Nephron progenitor cell (in vitro differentiated cells): ENCODE measurements around the gene HORMAD1.
"Not testable (repeated sequence)": the region's sequence is repeated elsewhere in the genome, so short reads cannot be mapped to it uniquely, and the experiment has no call there.

Experiments
- DNase-seq: peaks from one replicate; pipeline ENCODE4 v3.0.0; 2021
- H3K27ac Mint-ChIP-seq: 2 replicates; pipeline ENCODE4 v1.8.0; 2021; ENCODE audit warnings: mild to moderate bottlenecking, moderate library complexity, mixed read lengths
- H3K27me3 Mint-ChIP-seq: 2 replicates; pipeline ENCODE4 v1.8.0; 2021; ENCODE audit warnings: mild to moderate bottlenecking, low read depth, mixed read lengths; ENCODE audit not compliant: poor library complexity
- H3K36me3 Mint-ChIP-seq: 2 replicates; pipeline ENCODE4 v1.8.0; 2021; ENCODE audit warnings: low read depth, mixed read lengths
- H3K4me1 Mint-ChIP-seq: 2 replicates; pipeline ENCODE4 v1.8.0; 2021; ENCODE audit warnings: mixed read lengths
- H3K4me3 Mint-ChIP-seq: 2 replicates; pipeline ENCODE4 v1.8.0; 2021; ENCODE audit warnings: mild to moderate bottlenecking, moderate library complexity, mixed read lengths
- H3K9me3 Mint-ChIP-seq: 2 replicates; pipeline ENCODE4 v1.8.0; 2021; ENCODE audit warnings: mild to moderate bottlenecking, moderate library complexity, mixed read lengths
- TF ChIP-seq, protein P1 (sequence below): fragments of 200-600 bp; sonication (generic); IDR thresholded peaks from 2 replicates; pipeline ENCODE4 v1.5.0; 2021; ENCODE audit warnings: antibody characterized with exemption

HORMAD1 gene

DNA sequence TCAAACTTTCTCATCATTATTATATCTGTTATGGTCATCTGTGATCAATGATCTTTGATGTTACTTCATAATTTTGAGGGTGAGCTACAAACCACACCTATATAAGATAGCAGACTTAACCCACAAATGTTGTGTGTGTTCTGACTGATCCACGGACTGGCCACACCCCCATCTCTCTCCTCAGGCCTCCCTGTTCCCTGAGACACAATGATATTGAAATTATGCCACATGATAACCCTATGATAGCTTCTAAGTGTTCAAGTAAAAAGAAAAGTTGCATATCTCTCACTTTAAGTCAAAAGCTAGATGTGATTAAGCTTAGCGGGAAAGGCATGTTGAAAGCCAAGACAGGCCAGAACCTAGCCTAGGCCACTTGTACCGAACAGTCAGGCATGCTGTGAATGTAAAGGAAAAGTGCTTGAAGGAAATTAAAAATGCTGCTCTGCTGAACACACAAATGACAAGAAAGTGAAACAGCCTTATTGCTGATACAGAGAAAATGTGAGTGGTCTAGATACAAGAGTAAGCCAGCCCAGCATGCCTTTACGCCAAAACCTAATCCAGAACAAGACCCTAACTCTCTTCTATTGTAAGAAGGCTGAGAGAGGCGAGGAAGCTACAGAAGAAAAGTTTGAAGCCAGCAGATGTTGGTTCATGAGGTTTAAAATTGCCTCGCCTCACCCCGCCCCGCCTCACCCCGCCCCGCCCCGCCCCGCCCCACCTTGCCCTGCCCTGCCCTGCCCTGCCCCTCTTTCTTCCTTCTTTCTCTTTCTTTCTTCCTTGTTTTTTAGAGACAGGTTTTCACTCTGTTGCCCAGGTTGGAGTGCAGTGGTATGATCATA lies 28.4 kb upstream of the HORMAD1 start:
- H3K9me3 Mint-ChIP-seq: no peaks in the 10 kb centered on the region
- DNase-seq: no peak
- H3K27me3 Mint-ChIP-seq: no peaks in the 10 kb centered on the region
- H3K4me1 Mint-ChIP-seq: peaks cover 7% of the 10 kb centered on the region
- no peaks in the 10 kb centered on the region for H3K36me3 Mint-ChIP-seq
- H3K27ac Mint-ChIP-seq: no peak overlapping the region
- no peak overlapping the region for H3K4me3 Mint-ChIP-seq
- TF ChIP-seq, protein P1, sequence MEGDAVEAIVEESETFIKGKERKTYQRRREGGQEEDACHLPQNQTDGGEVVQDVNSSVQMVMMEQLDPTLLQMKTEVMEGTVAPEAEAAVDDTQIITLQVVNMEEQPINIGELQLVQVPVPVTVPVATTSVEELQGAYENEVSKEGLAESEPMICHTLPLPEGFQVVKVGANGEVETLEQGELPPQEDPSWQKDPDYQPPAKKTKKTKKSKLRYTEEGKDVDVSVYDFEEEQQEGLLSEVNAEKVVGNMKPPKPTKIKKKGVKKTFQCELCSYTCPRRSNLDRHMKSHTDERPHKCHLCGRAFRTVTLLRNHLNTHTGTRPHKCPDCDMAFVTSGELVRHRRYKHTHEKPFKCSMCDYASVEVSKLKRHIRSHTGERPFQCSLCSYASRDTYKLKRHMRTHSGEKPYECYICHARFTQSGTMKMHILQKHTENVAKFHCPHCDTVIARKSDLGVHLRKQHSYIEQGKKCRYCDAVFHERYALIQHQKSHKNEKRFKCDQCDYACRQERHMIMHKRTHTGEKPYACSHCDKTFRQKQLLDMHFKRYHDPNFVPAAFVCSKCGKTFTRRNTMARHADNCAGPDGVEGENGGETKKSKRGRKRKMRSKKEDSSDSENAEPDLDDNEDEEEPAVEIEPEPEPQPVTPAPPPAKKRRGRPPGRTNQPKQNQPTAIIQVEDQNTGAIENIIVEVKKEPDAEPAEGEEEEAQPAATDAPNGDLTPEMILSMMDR: no peak

DNA sequence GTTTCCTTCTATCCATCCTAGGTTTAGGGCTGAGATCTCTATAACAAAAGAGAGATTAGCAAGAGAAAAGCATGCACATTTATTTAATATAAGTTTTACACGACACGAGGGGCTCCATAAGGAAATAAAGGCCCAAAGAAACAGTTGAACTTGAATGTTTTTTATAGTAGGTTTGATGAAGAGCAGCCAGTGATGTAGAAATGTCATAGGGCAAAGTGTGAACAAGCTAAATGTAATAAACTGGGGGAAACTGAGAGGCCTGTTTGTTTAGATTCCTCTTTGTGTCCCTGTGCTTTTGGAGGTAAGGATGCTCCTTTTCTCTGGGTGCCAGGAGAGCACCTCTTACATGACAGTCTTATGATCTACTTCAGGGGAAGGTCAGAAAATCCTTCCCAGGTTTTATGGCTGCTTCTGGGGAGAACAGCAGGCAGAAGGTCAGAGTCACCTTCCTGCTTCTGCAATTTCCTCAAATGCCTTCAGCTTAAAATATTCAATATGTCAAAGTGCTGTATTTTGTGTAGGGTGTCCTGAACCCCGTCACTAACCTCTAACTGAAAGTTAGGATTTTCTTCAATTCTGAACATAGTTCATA lies 9.5 kb upstream of the HORMAD1 start:
- H3K9me3 Mint-ChIP-seq: peaks cover 5% of the 10 kb centered on the region
- DNase-seq: no peak
- no peak overlapping the region for H3K27ac Mint-ChIP-seq
- TF ChIP-seq, protein P1: no peak
- H3K27me3 Mint-ChIP-seq: peaks cover 6% of the 10 kb centered on the region
- peaks cover 5% of the 10 kb centered on the region for H3K36me3 Mint-ChIP-seq
- no peak overlapping the region for H3K4me3 Mint-ChIP-seq
- peaks cover 5% of the 10 kb centered on the region for H3K4me1 Mint-ChIP-seq

DNA sequence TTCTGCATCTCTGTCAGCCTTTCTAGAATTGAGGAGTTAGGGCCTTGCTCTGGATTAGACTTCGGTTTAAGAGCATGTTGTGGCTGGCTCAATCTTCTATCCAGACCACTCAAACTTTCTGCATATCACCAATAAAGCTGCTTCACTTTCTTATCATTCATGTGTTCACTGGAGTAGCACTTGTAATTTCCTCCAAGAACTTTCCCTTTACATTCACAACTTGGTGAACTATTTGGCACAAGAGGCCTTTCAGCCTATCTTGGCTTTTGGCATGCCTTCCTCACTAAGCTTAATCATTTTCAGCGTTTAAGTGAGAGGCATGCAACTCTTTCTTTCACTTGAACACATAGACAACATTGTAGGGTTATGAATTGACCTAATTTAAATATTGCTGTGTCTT lies 3.6 kb upstream of the HORMAD1 start:
- Mint-ChIP-seq H3K36me3 (peaks cover 6% of the 10 kb centered on the region), H3K9me3 (peaks cover 32% of the 10 kb centered on the region)

DNA sequence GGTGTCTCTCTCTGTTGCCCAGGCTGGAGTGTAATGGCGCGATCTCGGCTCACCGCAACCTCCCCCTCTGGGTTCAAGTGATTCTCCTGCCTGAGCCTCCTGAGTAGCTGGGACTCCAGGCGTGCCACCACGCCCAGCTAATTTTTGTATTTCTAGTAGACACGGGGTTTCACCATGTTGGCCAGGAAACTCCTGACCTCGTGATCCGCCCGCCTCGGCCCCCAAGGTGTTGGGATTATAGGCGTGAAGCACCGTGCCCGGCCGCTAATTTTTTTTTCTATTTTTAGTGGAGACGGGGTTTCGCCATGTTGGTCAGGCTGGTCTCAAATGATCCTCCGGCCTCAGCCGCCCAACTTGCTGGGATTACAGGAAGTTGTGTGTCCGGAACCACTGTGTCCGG lies 597 bp downstream of the HORMAD1 start:
- Mint-ChIP-seq H3K9me3 (peaks cover 32% of the 10 kb centered on the region), H3K4me1 (no peaks in the 10 kb centered on the region), H3K27me3 (peaks cover 3% of the 10 kb centered on the region), H3K27ac (no peak overlapping the region), H3K4me3 (no peak overlapping the region), H3K36me3 (peaks cover 6% of the 10 kb centered on the region)
- no peak for DNase-seq
- TF ChIP-seq, protein P1: no peak

More for the DNA sequence above, 3.6 kb upstream of the HORMAD1 start:
- Mint-ChIP-seq H3K4me3 (no peak overlapping the region), H3K4me1 (no peaks in the 10 kb centered on the region), H3K27me3 (no peaks in the 10 kb centered on the region), H3K27ac (no peak overlapping the region)
- TF ChIP-seq, protein P1: no peak
- no peak for DNase-seq

DNA sequence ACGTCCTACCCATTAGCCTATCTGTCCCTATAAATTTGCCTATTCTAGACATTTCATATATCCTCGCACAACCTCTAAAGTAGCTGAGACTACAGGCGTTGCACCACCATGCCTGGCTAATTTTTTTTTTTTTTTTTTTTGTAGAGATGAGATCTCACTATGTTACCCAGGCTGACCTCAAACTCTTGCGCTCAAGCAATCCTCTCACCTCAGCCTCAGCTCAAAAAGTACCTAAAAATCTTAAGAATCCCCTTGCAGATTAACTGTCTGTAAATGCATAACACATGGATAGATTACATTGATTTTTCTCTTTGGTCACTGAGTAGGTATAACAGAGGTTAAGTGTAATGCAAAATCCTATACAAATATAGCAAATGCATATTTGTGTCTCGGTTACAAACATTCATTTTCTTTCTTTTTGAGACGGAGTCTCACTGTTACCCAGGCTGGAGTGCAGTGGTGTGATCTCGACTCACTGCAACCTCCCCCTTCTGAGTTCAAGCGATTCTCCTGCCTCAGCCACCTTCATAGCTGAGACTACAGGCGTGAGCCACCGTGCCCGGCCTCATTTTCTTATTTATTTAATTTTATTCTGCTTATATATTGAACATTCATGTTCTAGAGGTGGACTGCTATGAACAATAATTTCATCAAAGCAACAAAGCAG lies 2.3 kb downstream of the HORMAD1 start:
- H3K9me3 Mint-ChIP-seq: peaks cover 21% of the 10 kb centered on the region

DNA sequence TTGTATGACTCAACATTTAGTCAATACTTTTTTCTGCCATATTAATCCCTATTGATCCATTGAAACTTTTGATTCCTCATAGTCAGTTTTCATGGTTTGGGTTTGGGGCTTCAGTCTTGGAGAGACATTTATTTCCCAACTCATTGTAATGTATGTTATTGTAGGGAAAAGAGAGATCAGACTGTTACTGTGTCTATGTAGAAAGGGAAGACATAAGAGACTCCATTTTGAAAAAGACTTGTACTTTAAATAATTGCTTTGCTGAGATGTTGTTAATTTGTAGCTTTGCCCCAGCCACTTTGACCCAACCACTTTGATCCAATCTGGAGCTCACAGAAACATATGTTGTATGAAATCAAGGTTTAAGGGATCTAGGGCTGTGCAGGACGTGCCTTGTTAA lies 11.7 kb downstream of the HORMAD1 start:
- H3K27me3 Mint-ChIP-seq, H3K36me3 Mint-ChIP-seq, H3K27ac Mint-ChIP-seq, H3K4me3 Mint-ChIP-seq, DNase-seq, H3K9me3 Mint-ChIP-seq: not testable (repeated sequence)
- peaks cover 13% of the 10 kb centered on the region for H3K4me1 Mint-ChIP-seq

More for the DNA sequence above, 2.3 kb downstream of the HORMAD1 start:
- Mint-ChIP-seq H3K27ac (no peak overlapping the region), H3K4me3 (no peak overlapping the region), H3K4me1 (peaks cover under 1% of the 10 kb centered on the region), H3K36me3 (peaks cover 3% of the 10 kb centered on the region), H3K27me3 (peaks cover 3% of the 10 kb centered on the region)
- TF ChIP-seq, protein P1: no peak
- no peak for DNase-seq
